NCI-H1930 (cell line): ENCODE results near the gene TMEM175.
A peak's percentile ranks its signal among the peaks of the same experiment; 100 is the strongest.
"Not testable (repeated sequence)": the region's sequence is repeated elsewhere in the genome, so short reads cannot be mapped to it uniquely, and the experiment has no call there.

ENCODE experiments used
- DNase-seq, 2 experiments: peaks; one replicate each; lab custom pipeline; 2025; lab: John Stamatoyannopoulos, UW

The TMEM175 gene

GRCh38 chr4:971666-972500 is 39.6 kb downstream of the TMEM175 start:
- DNase-seq = no peak

DNA sequence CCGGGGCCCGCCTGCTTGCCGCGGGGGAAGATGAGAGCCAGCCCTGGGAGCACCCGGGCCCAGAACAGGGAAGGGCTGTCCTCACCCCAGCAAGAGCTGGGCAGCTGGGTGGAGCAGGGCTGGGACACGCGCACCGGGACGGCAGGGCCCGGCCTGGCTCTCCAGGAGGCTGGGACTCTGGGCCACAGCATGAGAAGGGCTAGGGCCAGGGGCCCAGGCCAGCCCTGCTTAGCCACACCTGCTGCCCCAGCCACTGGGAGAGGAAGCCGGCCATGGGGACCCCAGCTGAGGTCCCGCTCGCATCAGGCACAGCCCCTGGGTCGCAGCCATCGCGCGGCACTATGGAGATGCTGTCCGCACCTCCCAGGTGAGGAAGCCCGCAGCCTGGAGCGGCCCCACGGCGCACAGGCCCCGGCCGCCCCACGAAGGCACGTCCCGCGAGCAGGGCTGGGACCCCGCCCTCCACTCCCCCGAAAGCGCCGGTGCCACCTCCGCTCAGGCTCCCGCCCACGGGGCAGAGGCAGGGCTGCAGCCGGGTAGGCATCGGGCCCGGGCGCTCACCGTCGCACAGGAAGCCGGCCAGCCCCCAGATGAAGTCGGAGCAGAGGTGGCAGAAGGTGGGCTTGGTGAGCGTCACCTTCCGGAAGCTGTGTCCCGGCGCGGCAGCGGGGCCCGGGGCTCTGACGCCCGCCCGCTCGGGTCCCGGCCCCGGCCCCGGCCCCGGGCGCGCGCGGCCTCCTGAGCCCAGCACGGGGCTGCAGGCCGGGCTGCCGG is 40.6 kb downstream of the TMEM175 start:
- no peak for DNase-seq

DNA sequence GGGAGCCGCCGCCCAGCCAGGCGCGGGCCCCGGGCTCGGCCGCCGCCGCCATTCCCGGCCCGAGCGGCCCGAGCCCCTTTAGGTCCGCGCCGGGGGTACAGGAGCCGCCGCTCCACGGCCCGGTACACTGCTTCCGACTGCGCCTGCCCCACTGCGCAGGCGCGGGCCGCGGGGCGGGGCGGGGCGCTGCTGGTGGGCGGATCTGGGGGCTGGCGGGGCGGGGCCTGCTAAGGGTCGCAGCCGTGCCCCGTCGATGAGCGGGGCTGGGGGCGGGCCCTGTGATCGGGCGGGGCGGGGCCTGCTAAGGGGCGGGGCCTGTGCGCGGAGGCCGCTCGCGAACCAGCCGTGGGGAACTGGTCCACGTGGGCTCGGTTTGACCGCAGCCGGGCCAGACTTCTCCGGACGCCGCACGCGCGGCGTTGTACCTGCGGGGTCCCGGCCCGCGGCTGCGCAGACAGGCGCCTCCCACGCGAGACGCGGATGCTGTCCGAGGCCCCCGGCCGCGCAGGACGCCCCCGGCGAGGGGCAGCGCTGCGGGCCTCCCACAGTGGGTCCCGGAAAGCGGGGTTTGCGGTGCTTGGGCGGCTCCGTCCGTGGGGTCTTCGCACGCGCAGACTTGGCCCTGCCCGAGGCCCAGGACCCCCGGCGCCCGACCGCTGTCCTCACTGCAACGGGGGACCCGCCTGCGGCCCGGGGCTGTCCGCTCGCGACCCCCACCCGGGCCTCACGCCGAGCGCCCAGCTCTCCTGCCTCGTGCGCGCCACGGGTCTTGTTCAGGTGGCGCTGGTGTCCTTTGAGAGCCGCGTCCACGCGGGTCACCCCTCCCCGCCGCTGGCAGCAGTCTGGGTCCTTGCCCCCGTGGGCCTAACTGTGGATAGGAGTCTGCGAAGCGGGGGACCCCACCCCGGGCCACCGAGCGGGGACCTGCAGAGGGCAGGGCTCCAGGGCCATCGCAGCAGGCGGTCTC is 41.5 kb downstream of the TMEM175 start, which contains the start of gene DGKQ:
TSS of gene DGKQ (minus strand) at position 139 of the 967 bp plus-strand sequence. CDS start at position 52, 87 bp downstream.
- DNase-seq = peak; percentile 42 to 75

GRCh38 chr4:974668-975067 is 42.4 kb downstream of the TMEM175 start:
- no peak for DNase-seq

GRCh38 chr4:976016-976415 is 43.8 kb downstream of the TMEM175 start:
- not testable (repeated sequence) for DNase-seq

GRCh38 chr4:978957-979701 is 46.9 kb downstream of the TMEM175 start:
- no peak for DNase-seq

DNA sequence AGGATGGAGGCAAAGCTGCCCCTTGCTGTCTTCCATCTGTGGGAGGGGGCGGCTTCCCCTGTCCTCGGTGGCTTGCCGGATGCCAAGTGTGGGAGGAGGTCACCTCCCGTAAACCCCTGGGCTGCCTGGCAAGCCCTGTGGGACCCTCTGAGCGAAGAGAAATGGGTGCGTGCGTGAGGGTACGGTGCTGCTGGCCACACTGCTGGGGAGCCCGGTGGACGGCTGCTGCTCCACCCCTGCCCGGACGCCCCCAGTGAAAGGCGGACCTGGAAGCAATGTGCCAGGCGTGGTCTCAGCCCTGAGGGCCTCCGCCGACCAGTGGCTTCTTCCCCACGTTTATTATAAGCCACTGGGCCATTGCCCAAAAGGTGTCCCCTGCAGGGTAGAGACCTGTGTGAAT is 50.0 kb downstream of the TMEM175 start:
- DNase-seq = no peak

- DNase-seq = no peak
Observed at GRCh38 chr4:982814-983213, 50.6 kb downstream of the TMEM175 start.

DNA sequence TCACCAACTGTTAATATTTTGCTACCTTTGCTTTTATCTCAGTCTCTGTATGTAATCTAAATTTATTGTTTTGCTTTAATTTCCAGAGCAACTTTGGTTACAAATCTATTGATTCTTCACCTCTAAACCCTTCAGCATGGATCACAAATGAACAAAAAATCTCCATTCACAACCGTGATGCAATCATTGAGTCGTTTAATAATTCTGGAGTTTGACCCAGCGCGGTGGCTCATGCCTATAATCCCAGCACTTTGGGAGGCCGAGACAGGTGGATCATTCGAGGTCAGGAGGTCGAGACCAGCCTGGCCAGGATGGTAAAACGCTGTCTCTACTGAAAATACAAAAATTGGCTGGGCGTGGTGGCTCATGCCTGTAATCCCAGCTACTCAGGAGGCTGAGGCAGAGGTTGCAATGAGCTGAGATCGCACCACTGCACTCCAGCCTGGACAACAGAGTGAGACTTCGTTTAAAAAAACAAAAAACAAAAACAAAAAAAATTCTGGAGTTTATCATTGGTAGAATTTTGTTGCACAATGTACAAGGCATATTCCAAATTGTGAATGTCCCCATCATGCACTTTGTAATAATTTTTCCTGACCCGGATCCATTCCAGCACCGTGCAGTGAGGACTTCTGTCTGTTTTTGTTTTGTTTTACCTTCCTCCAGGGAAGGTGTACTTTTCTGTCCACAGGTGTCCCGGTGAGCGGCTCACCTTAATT is 52.2 kb downstream of the TMEM175 start:
- no peak for DNase-seq

- DNase-seq = no peak
Observed at GRCh38 chr4:985123-985830, 53.0 kb downstream of the TMEM175 start.

GRCh38 chr4:986428-986878 is 54.2 kb downstream of the TMEM175 start:
- DNase-seq = no peak

DNA sequence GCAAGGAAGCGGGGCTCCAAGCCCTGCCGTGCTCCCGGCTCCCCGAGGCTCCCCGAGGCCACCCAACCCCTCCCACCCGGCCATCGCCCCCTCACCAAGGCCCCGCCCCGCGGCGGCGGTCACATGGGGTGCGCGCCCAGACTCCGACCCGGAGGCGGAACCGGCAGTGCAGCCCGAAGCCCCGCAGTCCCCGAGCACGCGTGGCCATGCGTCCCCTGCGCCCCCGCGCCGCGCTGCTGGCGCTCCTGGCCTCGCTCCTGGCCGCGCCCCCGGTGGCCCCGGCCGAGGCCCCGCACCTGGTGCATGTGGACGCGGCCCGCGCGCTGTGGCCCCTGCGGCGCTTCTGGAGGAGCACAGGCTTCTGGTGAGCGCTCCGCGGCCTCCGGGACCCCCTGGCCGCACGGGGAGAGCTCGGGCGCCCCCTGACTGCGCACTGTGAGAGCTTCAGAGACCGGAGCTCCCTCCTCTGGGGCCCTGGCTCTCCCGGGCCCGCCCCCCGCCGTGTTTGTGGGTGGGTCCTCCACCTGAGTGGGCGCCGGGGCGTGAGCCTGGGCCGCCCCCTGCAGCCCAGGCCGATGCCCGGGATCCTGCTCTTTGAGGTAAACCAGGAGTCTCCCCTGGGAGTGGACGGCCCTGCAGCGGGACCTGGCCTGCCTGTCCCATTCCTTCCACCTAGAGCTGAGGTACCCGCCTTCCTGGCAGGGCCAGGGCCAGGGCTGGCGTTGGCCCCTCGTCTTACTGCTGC is 54.8 kb downstream of the TMEM175 start, which contains the start of gene IDUA:
TSS of gene IDUA (plus strand) at position 166 of the 745 bp plus-strand sequence. CDS start at position 207, 41 bp downstream.
- peak; percentile 60 to 80 for DNase-seq

DNA sequence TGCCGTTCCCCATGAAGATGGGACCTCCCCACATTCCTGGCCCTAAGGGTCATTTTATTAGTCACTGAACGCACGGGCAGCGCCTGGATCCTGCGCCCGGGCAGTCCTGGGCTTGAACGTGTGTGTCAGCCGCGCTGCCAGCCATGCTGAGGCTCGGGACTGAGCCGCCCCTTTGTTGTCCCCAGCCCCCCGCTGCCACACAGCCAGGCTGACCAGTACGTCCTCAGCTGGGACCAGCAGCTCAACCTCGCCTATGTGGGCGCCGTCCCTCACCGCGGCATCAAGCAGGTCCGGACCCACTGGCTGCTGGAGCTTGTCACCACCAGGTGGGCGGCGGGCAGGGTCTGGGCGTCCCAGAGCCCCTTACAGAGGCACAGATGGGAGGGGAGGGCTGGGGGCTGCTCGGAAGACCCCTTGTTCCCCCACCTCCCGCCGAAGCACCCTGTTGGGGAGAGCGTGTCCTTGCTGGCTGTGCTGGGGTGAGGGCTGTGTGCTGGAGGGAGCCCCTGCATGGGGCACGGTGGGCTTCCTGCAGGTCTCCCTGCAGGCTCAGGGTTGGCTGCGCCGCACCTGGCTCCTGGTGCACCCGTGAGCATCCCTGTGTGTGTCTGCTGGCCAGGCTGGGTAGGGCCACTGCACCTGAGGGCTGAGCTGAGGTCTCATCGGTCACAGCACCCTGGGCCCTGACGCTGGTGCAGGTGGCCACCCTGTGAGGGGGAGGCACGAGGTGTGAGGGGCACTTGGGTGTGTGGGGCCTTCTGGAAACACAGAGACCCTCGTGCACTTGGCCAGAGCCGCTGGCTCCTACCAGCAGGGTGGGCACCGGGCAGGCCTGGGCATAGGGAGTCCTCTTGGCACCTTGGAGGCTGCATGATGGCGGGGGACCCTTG is 55.6 kb downstream of the TMEM175 start:
- no peak for DNase-seq

DNA sequence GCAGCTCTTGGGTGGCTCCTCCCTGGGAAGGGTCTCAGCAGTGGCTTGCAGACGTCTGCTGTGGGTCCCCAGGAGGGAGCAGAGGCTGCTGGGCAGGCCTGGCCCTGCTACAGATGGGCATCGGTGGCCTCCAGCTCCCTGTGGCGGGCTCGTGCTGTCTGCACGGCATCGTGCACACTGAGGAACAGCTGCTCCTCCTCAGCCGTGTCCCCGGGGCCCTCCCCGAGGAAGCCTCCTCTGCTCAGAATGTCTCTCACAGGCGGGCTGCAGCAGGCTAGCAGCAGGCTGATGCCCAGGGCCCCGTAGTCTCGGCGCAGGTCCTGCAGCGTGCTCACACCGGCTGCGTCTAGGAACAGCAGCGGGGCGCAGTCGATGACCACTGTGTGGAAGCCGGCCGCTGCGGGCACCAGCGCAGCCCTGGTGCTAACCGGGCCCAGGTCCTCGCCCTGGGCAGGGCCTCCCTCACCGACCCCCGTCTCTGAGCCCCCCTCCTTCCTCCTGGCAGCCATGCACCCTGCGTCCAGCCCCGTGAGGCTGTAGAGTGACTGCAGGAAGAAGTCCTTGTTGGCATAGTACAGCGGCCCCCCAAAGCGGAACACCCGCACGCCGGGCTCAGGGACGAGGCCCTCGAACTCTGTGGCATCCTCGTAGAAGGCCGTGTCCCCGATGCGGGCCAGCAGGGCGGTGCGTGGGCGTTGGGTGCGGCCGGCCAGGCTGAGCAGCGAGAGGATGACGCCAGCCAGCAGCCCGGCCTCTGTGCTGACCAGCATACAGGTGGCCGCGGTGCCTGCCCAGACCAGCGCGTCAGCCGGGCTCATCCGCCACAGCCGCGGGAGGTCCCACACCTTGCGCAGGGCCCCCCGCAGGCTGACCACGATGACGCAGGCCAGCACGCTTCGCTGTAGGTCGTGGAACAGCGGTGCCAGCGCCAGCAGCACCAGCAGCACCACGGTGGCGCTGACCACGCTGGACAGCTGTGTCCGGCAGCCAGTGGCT is 56.8 kb downstream of the TMEM175 start:
- DNase-seq = no peak

GRCh38 chr4:989722-990471 is 57.6 kb downstream of the TMEM175 start:
- no peak for DNase-seq
